Activated T-helper 9 cell treated with anti-CD3 and anti-CD28 coated beads, Interleukin-2, amount 50 U/mL, for 16 hours (primary cell): Measurements from ENCODE around the gene CDIP1.

Experiments
- DNase-seq: peaks from one replicate; pipeline ENCODE4 v3.0.0-alpha.2; 2020; ENCODE audit warnings: low read depth

CDIP1 gene

GRCh38 chr16:4539716-4540284 lies 1.2 kb upstream of the CDIP1 start:
- DNase-seq: no peak

- DNase-seq: no peak
Measured at GRCh38 chr16:4537376-4538343, 913 bp downstream of the CDIP1 start.

GRCh38 chr16:4536391-4537106 lies 2.0 kb downstream of the CDIP1 start:
- no peak for DNase-seq

GRCh38 chr16:4535627-4536108 lies 2.9 kb downstream of the CDIP1 start:
- DNase-seq: no peak

- DNase-seq: no peak
Measured at GRCh38 chr16:4534151-4534790, 4.3 kb downstream of the CDIP1 start.

GRCh38 chr16:4533490-4533889 lies 5.1 kb downstream of the CDIP1 start:
- no peak for DNase-seq

GRCh38 chr16:4532238-4532637 lies 6.3 kb downstream of the CDIP1 start:
- no peak for DNase-seq

- DNase-seq: no peak
Measured at GRCh38 chr16:4531811-4532210, 6.8 kb downstream of the CDIP1 start.

GRCh38 chr16:4529085-4530060 lies 9.2 kb downstream of the CDIP1 start:
- no peak for DNase-seq

- DNase-seq: no peak
Measured at GRCh38 chr16:4525634-4526277, 12.8 kb downstream of the CDIP1 start.

GRCh38 chr16:4525069-4525468 lies 13.5 kb downstream of the CDIP1 start:
- DNase-seq: no peak

- DNase-seq: no peak
Measured at GRCh38 chr16:4524571-4524970, 14.0 kb downstream of the CDIP1 start.

GRCh38 chr16:4523686-4524085 lies 14.9 kb downstream of the CDIP1 start:
- DNase-seq: no peak

GRCh38 chr16:4522051-4522581 lies 16.5 kb downstream of the CDIP1 start:
- DNase-seq: no peak

GRCh38 chr16:4520913-4521312 lies 17.7 kb downstream of the CDIP1 start:
- DNase-seq: no peak

- DNase-seq: no peak
Measured at GRCh38 chr16:4519274-4520058, 19.1 kb downstream of the CDIP1 start.

- DNase-seq: no peak
Measured at GRCh38 chr16:4517812-4518680, 20.5 kb downstream of the CDIP1 start.

- no peak for DNase-seq
Measured at GRCh38 chr16:4515611-4516233, 22.9 kb downstream of the CDIP1 start.
